CD4-positive, alpha-beta T cell (primary cell): Measurements from ENCODE around the gene SEC16A. TPM values are rescaled to one million over a fixed set of nuclear protein-coding genes. Genes with fewer than 3 reads are reported as not detected.

Experiments
- ATAC-seq: fragments of 200-7000 bp; cut with Tn5 transposase; one replicate; pipeline ENCODE4 v1.10.0; 2022; ENCODE audit warnings: mild to moderate bottlenecking; ENCODE audit not compliant: poor library complexity
- CTCF ChIA-PET: fragments of 350-600 bp; sonication (Branson Sonifier 250); formaldehyde crosslinking; loops from one replicate; lab custom pipeline; 2021; ENCODE audit warnings: antibody characterized with exemption, inconsistent platforms; lab: Charles Lee
- POLR2A ChIA-PET: fragments of 350-600 bp; sonication (Branson Sonifier 250); formaldehyde crosslinking; loops from one replicate; lab custom pipeline; 2021; ENCODE audit warnings: antibody characterized with exemption, inconsistent platforms; lab: Charles Lee
- DNase-seq, 14 experiments: peaks; one replicate each; pipeline ENCODE4 v3.0.0-alpha.2; 2013 to 2020; ENCODE audit warnings: mixed read lengths in 2 of 14
- H3K27ac ChIP-seq, 2 donors: one replicate each; pipeline versions ENCODE4 v1.5.1 to v1.7.0; 2013; ENCODE audit warnings: low read length in 2 of 2, low read depth in 1 of 2, mild to moderate bottlenecking in 1 of 2
- H3K27me3 ChIP-seq, 2 experiments: 1 replicate in 1 of 2; 2 replicates in 1 of 2; pipeline versions ENCODE4 v1.6.1 to v1.7.0; 2013; ENCODE audit warnings: low read length in 2 of 2, control low read depth in 1 of 2, mild to moderate bottlenecking in 1 of 2, moderate library complexity in 1 of 2; ENCODE audit not compliant: insufficient read depth in 2 of 2, control insufficient read depth in 1 of 2
- H3K36me3 ChIP-seq: one replicate; pipeline ENCODE4 v1.6.1; 2013; ENCODE audit warnings: low read length, control low read depth; ENCODE audit not compliant: insufficient read depth
- H3K4me1 ChIP-seq: one replicate; pipeline ENCODE4 v1.6.1; 2013; ENCODE audit warnings: low read length, control low read depth; ENCODE audit not compliant: insufficient read depth
- H3K4me3 ChIP-seq: one replicate; pipeline ENCODE4 v1.5.1; 2013; ENCODE audit warnings: mild to moderate bottlenecking, low read length, moderate library complexity
- H3K9me3 ChIP-seq, 2 experiments: 1 replicate in 1 of 2; 2 replicates in 1 of 2; pipeline versions ENCODE4 v1.6.1 to v1.7.0; 2013; ENCODE audit warnings: low read length in 2 of 2, mild to moderate bottlenecking in 2 of 2, control low read depth in 1 of 2, moderate library complexity in 1 of 2; ENCODE audit not compliant: control insufficient read depth in 1 of 2, insufficient read depth in 1 of 2
- H3K27ac Mint-ChIP-seq: one replicate; pipeline ENCODE4 v1.8.0; 2020; ENCODE audit warnings: mixed read lengths
- H3K27me3 Mint-ChIP-seq: one replicate; pipeline ENCODE4 v1.8.0; 2021; ENCODE audit warnings: mixed read lengths
- H3K36me3 Mint-ChIP-seq: one replicate; pipeline ENCODE4 v1.8.0; 2021; ENCODE audit warnings: low read depth, mixed read lengths
- H3K4me1 Mint-ChIP-seq: one replicate; pipeline ENCODE4 v1.8.0; 2021; ENCODE audit warnings: low read depth, mixed read lengths
- H3K4me3 Mint-ChIP-seq: one replicate; pipeline ENCODE4 v1.8.0; 2020; ENCODE audit warnings: mild to moderate bottlenecking, mixed read lengths
- H3K9me3 Mint-ChIP-seq: one replicate; pipeline ENCODE4 v1.8.0; 2020; ENCODE audit warnings: mixed read lengths
- intact Hi-C, 2 experiments: fragments of 100-400 bp; cut with DNase I in 1 of 2; cut with micrococcal nuclease in 1 of 2; formaldehyde crosslinking; loops; one replicate each; pipeline versions ENCODE4 v1.15.1 to v1.9.0; 2023 to 2025; cut with DNase I, micrococcal nuclease
- total RNA-seq, 174 experiments: library from RNA in 2 of 174; stranded (reverse) in 2 of 174; gene quantifications; one replicate each; pipeline ENCODE4 v1.2.3 and lab custom pipeline; 2021 to 2026
- TF ChIP-seq, protein P1 (sequence below): fragments of 200-600 bp; IDR thresholded peaks from one replicate; pipeline ENCODE4 v1.8.0; 2022; ENCODE audit warnings: antibody characterized with exemption, mild to moderate bottlenecking

Gene SEC16A
- total RNA-seq, 2 experiments from 2014 or later: 73.0 to 75.0 TPM

DNA sequence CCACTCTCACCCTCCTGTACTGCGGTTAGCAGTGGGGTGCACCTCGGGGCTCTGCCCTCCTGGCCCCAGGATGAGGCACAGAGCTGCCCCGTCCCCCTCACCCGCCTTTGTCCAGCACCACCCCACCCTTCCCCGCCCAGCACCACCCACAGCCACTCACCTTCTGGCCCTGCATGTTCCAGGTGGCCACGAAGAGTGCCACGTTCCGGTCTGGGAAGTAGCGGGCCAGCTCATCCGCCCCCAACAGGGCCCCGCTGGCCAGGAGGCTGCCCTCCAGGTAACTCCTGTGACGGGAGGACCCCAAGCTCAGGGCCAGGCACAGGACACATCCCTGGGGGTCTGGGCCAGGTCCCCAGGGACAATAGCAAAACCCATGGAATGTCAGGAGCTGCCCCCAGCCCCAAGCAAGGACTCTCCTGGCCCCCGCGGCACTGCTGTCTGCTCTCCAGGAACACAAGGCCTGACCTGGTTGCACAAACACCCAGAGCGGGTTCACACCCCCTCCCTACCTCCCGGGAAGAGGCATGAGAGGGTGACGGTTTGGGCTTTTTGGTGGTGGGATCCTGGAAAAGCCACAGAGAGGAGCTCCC lies 48.2 kb downstream of the SEC16A start:
- peaks cover 21% of the 10 kb centered on the region for H3K4me1 Mint-ChIP-seq
- ChIA-PET POLR2A (no interaction called here), CTCF (no interaction called here)
- intact Hi-C loops: no loop called here
- Histone ChIP-seq H3K27me3 (no peaks in the 10 kb centered on the region), H3K9me3 (no peaks in the 10 kb centered on the region), H3K4me3 (no peak overlapping the region), H3K36me3 (peaks cover 19% of the 10 kb centered on the region), H3K4me1 (peaks cover 30% of the 10 kb centered on the region), H3K27ac (no peak overlapping the region)
- H3K27ac Mint-ChIP-seq: no peak overlapping the region
- H3K4me3 Mint-ChIP-seq: no peak overlapping the region
- H3K36me3 Mint-ChIP-seq: peaks cover 16% of the 10 kb centered on the region
- DNase-seq (no peak), ATAC-seq (no peak)
- TF ChIP-seq, protein P1, sequence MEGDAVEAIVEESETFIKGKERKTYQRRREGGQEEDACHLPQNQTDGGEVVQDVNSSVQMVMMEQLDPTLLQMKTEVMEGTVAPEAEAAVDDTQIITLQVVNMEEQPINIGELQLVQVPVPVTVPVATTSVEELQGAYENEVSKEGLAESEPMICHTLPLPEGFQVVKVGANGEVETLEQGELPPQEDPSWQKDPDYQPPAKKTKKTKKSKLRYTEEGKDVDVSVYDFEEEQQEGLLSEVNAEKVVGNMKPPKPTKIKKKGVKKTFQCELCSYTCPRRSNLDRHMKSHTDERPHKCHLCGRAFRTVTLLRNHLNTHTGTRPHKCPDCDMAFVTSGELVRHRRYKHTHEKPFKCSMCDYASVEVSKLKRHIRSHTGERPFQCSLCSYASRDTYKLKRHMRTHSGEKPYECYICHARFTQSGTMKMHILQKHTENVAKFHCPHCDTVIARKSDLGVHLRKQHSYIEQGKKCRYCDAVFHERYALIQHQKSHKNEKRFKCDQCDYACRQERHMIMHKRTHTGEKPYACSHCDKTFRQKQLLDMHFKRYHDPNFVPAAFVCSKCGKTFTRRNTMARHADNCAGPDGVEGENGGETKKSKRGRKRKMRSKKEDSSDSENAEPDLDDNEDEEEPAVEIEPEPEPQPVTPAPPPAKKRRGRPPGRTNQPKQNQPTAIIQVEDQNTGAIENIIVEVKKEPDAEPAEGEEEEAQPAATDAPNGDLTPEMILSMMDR: no peak
- no peaks in the 10 kb centered on the region for H3K9me3 Mint-ChIP-seq
- no peaks in the 10 kb centered on the region for H3K27me3 Mint-ChIP-seq

DNA sequence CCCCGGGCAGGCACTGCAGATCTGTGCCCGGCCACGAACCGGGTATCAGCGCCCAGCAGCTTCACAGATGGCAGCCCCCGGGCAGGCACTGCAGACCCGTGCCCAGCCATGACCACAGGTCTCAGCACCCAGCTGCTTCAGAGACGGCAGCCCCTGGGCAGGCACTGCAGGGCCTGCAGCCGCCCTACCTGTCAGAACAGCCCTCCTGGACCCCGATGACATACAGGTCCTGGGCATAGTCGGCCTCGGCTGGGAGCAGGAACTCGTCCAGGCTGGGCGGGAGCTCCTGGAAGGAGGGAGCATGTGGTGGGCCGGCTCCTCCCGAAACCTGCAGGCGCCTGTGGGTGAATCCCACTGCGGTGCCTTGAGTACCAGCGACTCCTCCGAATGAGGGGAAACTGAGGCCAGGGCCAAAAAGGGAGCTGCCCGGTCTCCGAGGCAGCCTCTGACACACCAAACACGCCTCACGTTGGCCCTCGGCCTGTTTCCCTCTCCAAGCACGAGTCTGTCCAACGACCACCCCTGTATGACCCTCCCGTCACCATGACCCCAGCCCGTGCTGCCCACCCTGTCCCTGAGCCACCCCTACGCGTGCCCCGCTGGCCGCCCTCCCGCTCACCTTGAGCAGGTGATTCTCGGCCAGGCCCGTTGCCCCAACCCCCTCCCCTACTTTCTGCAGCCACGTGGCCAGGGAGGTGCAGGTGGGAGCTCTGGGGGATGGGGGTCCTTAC lies 48.8 kb downstream of the SEC16A start:
- Histone ChIP-seq H3K27me3 (no peaks in the 10 kb centered on the region), H3K36me3 (peaks cover 23% of the 10 kb centered on the region), H3K4me3 (no peak overlapping the region), H3K4me1 (peaks cover 30% of the 10 kb centered on the region), H3K27ac (no peak overlapping the region), H3K9me3 (no peaks in the 10 kb centered on the region)
- peak in 1 of 14 experiments; percentile 27 for DNase-seq
- ChIA-PET POLR2A (no interaction called here), CTCF (no interaction called here)
- peaks cover 21% of the 10 kb centered on the region for H3K4me1 Mint-ChIP-seq
- intact Hi-C loops: no loop called here
- TF ChIP-seq, protein P1: no peak
- H3K27me3 Mint-ChIP-seq: no peaks in the 10 kb centered on the region
- H3K36me3 Mint-ChIP-seq: peaks cover 21% of the 10 kb centered on the region
- H3K9me3 Mint-ChIP-seq: no peaks in the 10 kb centered on the region
- H3K27ac Mint-ChIP-seq: no peak overlapping the region
- no peak for ATAC-seq
- H3K4me3 Mint-ChIP-seq: no peak overlapping the region

DNA sequence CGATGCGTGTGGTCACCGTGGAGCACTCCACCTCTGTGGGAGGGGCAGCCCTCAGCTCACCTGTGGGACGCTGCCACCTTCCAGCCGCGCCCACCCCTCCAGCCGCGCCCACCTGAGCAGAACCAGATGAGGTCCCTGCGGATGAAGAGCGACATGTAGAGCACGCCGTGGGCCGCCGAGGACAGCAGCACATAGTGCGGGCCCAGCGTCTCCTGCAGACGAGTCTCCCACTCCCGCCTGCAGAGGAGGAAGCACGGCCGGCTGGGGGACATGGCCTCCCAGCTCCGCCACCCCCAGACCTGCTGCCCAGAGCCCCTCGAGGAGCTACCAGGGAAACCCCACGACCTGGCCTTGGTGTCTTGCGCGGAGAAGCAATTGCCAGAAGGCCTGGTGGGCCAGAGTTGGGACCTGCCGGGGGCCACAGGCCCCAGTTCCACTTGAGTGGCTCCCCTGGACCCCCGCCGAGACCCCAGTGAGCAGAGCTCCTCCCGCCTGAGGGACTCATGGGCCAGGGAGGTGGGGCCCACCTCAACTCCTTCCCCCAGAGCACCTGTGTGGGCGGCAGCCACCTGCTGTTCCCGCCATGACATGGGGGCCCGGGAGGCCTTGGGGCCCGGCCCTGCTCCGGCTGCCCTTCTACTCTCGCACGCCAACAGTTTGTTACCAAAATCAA lies 49.7 kb downstream of the SEC16A start:
- intact Hi-C loops: no loop called here
- DNase-seq: peak in 1 of 14 experiments; percentile 27
- peaks cover 22% of the 10 kb centered on the region for H3K36me3 Mint-ChIP-seq
- no peaks in the 10 kb centered on the region for H3K27me3 Mint-ChIP-seq
- Histone ChIP-seq H3K4me3 (no peak overlapping the region), H3K36me3 (peaks cover 23% of the 10 kb centered on the region), H3K9me3 (no peaks in the 10 kb centered on the region), H3K27ac (no peak overlapping the region), H3K4me1 (peaks cover 23% of the 10 kb centered on the region), H3K27me3 (no peaks in the 10 kb centered on the region)
- POLR2A ChIA-PET: no interaction called here
- H3K4me1 Mint-ChIP-seq: peaks cover 18% of the 10 kb centered on the region
- TF ChIP-seq, protein P1: no peak
- ATAC-seq: no peak
- H3K9me3 Mint-ChIP-seq: no peaks in the 10 kb centered on the region
- CTCF ChIA-PET: no interaction called here
- H3K4me3 Mint-ChIP-seq: no peak overlapping the region
- H3K27ac Mint-ChIP-seq: no peak overlapping the region
